Activated CD4-positive, alpha-beta T cell treated with anti-CD3 and anti-CD28 coated beads, Interleukin-2, amount 10 ng/mL, durations not matched to agents 24 days and 14 days (primary cell): ENCODE measurements around the gene CUX1. TPM values are rescaled to one million over a fixed set of nuclear protein-coding genes. Genes with fewer than 3 reads are reported as not detected.
A peak's percentile ranks its signal among the peaks of the same experiment; 100 is the strongest.
"Not testable (repeated sequence)": the region's sequence is repeated elsewhere in the genome, so short reads cannot be mapped to it uniquely, and the experiment has no call there.

Experiments used
- DNase-seq: peaks from one replicate; pipeline ENCODE4 v3.0.0; 2022
- H3K27ac Mint-ChIP-seq: one replicate; pipeline ENCODE4 v1.8.0; 2022; ENCODE audit warnings: mild to moderate bottlenecking, mixed read lengths
- H3K27me3 Mint-ChIP-seq: one replicate; pipeline ENCODE4 v1.8.0; 2022; ENCODE audit warnings: mixed read lengths
- H3K36me3 Mint-ChIP-seq: one replicate; pipeline ENCODE4 v1.8.0; 2022; ENCODE audit warnings: low read depth, mild to moderate bottlenecking, mixed read lengths
- H3K4me1 Mint-ChIP-seq: one replicate; pipeline ENCODE4 v1.8.0; 2021; ENCODE audit warnings: mixed read lengths
- H3K4me3 Mint-ChIP-seq: one replicate; pipeline ENCODE4 v1.8.0; 2022; ENCODE audit warnings: mild to moderate bottlenecking, moderate library complexity, mixed read lengths
- H3K9me3 Mint-ChIP-seq: one replicate; pipeline ENCODE4 v1.8.0; 2021; ENCODE audit warnings: mixed read lengths
- intact Hi-C: fragments of 100-400 bp; cut with micrococcal nuclease; formaldehyde crosslinking; loops from one replicate; pipeline ENCODE4 v1.15.1; 2023
- total RNA-seq: library from RNA; stranded (reverse); gene quantifications from 2 replicates; pipeline ENCODE4 v1.2.3, GENCODE V29; 2022

The CUX1 gene
- total RNA-seq, 1 donor from 2014 or later = 31.5 TPM

GRCh38 chr7:102321351-102322201 is 504.1 kb downstream of the CUX1 start:
- Mint-ChIP-seq H3K27ac (no peak overlapping the region), H3K4me1 (no peaks in the 10 kb centered on the region), H3K4me3 (no peak overlapping the region), H3K9me3 (no peaks in the 10 kb centered on the region), H3K36me3 (no peaks in the 10 kb centered on the region), H3K27me3 (peaks cover 6% of the 10 kb centered on the region)
- DNase-seq = no peak
- intact Hi-C loops = no loop called here

- Mint-ChIP-seq H3K27ac (no peak overlapping the region), H3K9me3 (no peaks in the 10 kb centered on the region), H3K4me1 (no peaks in the 10 kb centered on the region), H3K4me3 (no peak overlapping the region), H3K27me3 (peaks cover 9% of the 10 kb centered on the region), H3K36me3 (no peaks in the 10 kb centered on the region)
- intact Hi-C loops = no loop called here
- DNase-seq = no peak
Measured at GRCh38 chr7:102322202-102322715, 504.8 kb downstream of the CUX1 start.

GRCh38 chr7:102323914-102324195 is 506.4 kb downstream of the CUX1 start:
- Mint-ChIP-seq H3K4me3 (no peak overlapping the region), H3K4me1 (no peaks in the 10 kb centered on the region), H3K36me3 (no peaks in the 10 kb centered on the region), H3K9me3 (no peaks in the 10 kb centered on the region), H3K27me3 (peaks cover 14% of the 10 kb centered on the region), H3K27ac (no peak overlapping the region)
- intact Hi-C loops = no loop called here
- no peak for DNase-seq

GRCh38 chr7:102325106-102325505 is 507.7 kb downstream of the CUX1 start:
- H3K9me3 Mint-ChIP-seq, DNase-seq, intact Hi-C loops, H3K4me1 Mint-ChIP-seq, H3K4me3 Mint-ChIP-seq, H3K36me3 Mint-ChIP-seq, H3K27ac Mint-ChIP-seq: not testable (repeated sequence)
- peaks cover 14% of the 10 kb centered on the region for H3K27me3 Mint-ChIP-seq

- no peak overlapping the region for H3K4me3 Mint-ChIP-seq
- no peaks in the 10 kb centered on the region for H3K36me3 Mint-ChIP-seq
- peak; percentile 29 for DNase-seq
- intact Hi-C loops = no loop called here
- H3K4me1 Mint-ChIP-seq = peaks cover 2% of the 10 kb centered on the region
- H3K9me3 Mint-ChIP-seq = no peaks in the 10 kb centered on the region
- H3K27ac Mint-ChIP-seq = no peak overlapping the region
- H3K27me3 Mint-ChIP-seq = peaks cover 16% of the 10 kb centered on the region
Measured at GRCh38 chr7:102326157-102326889, 508.9 kb downstream of the CUX1 start.

- peak; percentile 40 for DNase-seq
- H3K4me3 Mint-ChIP-seq, H3K27ac Mint-ChIP-seq: not testable (repeated sequence)
Measured at GRCh38 chr7:102327183-102327582, 509.8 kb downstream of the CUX1 start.

GRCh38 chr7:102328863-102329262 is 511.4 kb downstream of the CUX1 start:
- peak overlapping the region; percentile 58 for H3K27ac Mint-ChIP-seq

More at GRCh38 chr7:102327183-102327582, 509.8 kb downstream of the CUX1 start:
- H3K9me3 Mint-ChIP-seq, H3K4me1 Mint-ChIP-seq, intact Hi-C loops, H3K36me3 Mint-ChIP-seq: not testable (repeated sequence)
- peaks cover 16% of the 10 kb centered on the region for H3K27me3 Mint-ChIP-seq

GRCh38 chr7:102329366-102329765 is 511.9 kb downstream of the CUX1 start:
- H3K27ac Mint-ChIP-seq, H3K4me1 Mint-ChIP-seq, H3K36me3 Mint-ChIP-seq, intact Hi-C loops, H3K9me3 Mint-ChIP-seq, H3K4me3 Mint-ChIP-seq: not testable (repeated sequence)
- peak; percentile 48 for DNase-seq
- peaks cover 12% of the 10 kb centered on the region for H3K27me3 Mint-ChIP-seq

More at GRCh38 chr7:102328863-102329262, 511.4 kb downstream of the CUX1 start:
- H3K36me3 Mint-ChIP-seq, H3K4me1 Mint-ChIP-seq, H3K9me3 Mint-ChIP-seq, intact Hi-C loops: not testable (repeated sequence)
- peaks cover 12% of the 10 kb centered on the region for H3K27me3 Mint-ChIP-seq
- DNase-seq = peak; percentile 50
- H3K4me3 Mint-ChIP-seq = peak overlapping the region; percentile 28

- intact Hi-C loops, H3K36me3 Mint-ChIP-seq: not testable (repeated sequence)
- peaks cover 12% of the 10 kb centered on the region for H3K27me3 Mint-ChIP-seq
Measured at GRCh38 chr7:102330666-102331460, 513.4 kb downstream of the CUX1 start.

More at GRCh38 chr7:102330666-102331460, 513.4 kb downstream of the CUX1 start:
- peak; percentile 40 for DNase-seq
- not testable (repeated sequence) for H3K9me3 Mint-ChIP-seq, H3K4me3 Mint-ChIP-seq, H3K4me1 Mint-ChIP-seq, H3K27ac Mint-ChIP-seq

Other genes starting within 250 kb of the CUX1 start
- not detected in 2 replicates for gene MYL10, start 188.3 kb upstream of the CUX1 start, total RNA-seq